Stimulated activated CD4-positive, alpha-beta T cell treated with anti-CD3 and anti-CD28 coated beads, Interleukin-12 subunit alpha, Interleukin-12 subunit beta, amount 100 ng/mL, for 48 hours (primary cell): ENCODE results near the gene IFT20.

Source experiments
- DNase-seq, 3 donors: peaks; one replicate each; pipeline ENCODE4 v3.0.0-alpha.2; 2020; ENCODE audit warnings: low read depth in 2 of 3, low spot score in 1 of 3

The IFT20 gene

DNA sequence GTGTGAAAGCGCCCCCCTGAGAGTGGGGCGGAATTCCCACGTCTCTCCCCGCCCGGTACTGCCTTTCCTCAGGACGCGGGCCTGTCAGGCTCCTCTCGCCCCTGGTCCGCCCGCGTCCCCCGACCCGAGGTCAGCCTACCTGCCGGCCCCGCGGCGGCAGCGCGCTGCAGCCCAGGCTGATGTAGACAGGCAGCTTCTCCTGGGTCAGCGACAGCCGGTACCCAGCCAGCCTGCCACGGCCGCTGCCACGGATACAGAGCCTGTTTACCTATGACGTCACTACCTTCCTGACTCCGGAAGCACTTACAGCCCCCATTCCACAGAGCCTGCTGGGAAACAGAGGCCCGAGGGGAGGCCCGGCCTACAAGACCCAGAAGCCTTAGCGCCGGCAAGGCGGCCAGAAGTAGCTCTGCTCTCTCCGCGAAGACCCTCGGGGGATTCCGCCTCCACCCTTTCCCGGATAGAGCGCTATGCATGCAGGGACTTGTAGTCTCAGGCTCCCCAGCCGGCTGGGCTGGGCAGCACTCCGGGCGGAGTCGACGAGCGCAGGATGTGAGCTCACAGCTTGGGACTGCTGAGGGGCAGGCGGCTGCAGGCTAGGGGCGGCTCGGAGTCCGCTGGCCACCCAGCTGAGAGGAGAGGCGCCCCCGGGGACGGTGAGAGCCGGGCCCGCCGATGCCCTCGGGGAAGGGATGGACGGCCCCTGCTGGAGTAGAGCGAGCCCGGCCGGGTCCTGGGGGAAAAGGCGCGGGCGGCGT, at the start of gene IFT20, which contains the start of gene TNFAIP1:
Gene IFT20, minus strand, starts transcription at position 272 of the 758 bp plus-strand sequence. CDS start 3,487 bp downstream, outside the sequence.
Gene TNFAIP1, plus strand, starts transcription at position 561 of the 758 bp plus-strand sequence. CDS start 3,761 bp downstream, outside the sequence.
- peak; percentile 92 to 97 (median 96) for DNase-seq

GRCh38 chr17:28385037-28385400, 49.7 kb upstream of the IFT20 start:
- DNase-seq: no peak

DNA sequence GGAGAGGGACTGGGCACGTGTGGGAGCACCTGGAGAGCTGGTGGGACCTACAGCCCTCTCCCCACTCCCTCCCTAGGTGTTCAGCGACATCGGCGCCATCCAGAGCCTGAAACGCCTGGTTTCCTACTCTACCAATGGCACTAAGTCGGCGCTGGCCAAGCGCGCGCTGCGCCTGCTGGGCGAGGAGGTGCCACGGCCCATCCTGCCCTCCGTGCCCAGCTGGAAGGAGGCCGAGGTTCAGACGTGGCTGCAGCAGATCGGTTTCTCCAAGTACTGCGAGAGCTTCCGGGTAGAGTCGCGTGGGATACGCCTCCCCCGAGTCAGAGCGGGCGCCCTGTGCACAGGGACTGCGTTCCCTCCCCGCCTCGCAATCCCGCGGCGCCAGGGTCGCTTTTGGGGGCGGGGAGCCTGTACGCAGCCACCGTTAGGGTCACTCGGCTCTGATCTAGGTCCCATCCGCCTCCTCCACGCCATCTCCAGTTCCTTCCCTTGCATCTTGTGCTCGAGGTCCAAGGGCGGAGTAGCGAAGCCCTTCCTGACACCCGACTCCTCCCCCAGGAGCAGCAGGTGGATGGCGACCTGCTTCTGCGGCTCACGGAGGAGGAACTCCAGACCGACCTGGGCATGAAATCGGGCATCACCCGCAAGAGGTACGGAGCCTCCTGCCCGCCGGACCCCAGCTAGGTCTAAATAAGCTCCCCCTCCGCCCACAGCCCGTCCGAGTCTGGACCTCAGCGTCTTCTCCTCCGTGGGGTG, 49.2 kb upstream of the IFT20 start:
- peak; percentile 37 to 57 (median 54) for DNase-seq

GRCh38 chr17:28381141-28381825, 46.0 kb upstream of the IFT20 start:
- no peak for DNase-seq

GRCh38 chr17:28379814-28380801, 44.8 kb upstream of the IFT20 start:
- no peak for DNase-seq

GRCh38 chr17:28372945-28373274, 37.6 kb upstream of the IFT20 start:
- DNase-seq: no peak

GRCh38 chr17:28372203-28372944, 37.1 kb upstream of the IFT20 start:
- DNase-seq: peak in 1 of 3 donors; percentile 32

DNA sequence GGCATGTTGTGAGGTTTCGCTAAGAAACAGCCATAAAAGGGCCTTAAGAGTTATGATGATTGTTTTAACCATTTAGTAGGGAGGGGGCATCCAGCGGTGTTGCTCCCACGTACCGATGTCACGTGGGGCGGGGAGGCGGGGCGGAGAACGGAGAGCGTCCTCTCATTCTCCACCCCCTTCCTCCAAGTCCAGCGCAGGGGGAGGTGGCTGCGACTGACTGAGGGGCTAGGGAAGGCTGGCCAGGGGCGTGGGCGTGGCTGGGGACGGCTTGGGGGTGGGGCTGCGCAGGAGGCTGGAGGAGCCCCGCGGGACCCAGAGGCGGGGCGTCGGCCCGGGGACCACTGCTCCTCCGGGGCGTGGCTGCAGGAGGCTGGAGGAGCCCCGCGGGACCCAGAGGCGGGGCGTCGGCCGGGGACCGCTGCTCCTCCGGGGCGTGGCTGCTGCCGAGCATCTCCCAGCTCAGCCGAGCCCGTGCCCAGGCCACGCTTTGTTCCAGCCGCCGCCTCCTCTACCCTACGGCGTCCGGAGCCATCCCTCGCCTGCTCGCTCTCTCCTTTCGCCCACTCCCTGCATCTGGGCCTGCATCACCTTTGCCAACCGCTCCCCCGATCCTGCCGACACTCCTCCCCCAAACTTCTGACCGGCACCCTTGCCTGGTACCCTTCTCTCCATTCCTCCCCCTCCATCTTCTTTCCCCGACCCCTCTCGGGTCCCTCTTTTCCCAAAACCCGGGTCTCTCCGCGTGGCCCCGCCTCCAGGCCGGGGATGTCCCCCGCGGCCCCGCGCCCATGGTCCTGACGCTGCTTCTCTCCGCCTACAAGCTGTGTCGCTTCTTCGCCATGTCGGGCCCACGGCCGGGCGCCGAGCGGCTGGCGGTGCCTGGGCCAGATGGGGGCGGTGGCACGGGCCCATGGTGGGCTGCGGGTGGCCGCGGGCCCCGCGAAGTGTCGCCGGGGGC, 36.3 kb upstream of the IFT20 start, which contains the start of gene SARM1:
Gene SARM1, plus strand, starts transcription at position 450 of the 958 bp plus-strand sequence. Its CDS starts 339 bp downstream, at position 789.
- peak; percentile 76 to 84 (median 81) for DNase-seq

GRCh38 chr17:28370744-28371103, 35.5 kb upstream of the IFT20 start:
- no peak for DNase-seq

- no peak for DNase-seq
These were observed 34.9 kb upstream of the IFT20 start, which contains the start of gene VTN for GRCh38 chr17:28370035-28370743. VTN (minus strand) TSS chr17:28370307; CDS start chr17:28370203, 104 bp downstream.

GRCh38 chr17:28369684-28370034, 34.4 kb upstream of the IFT20 start:
- DNase-seq: no peak

- no peak for DNase-seq
These were observed 33.8 kb upstream of the IFT20 start for GRCh38 chr17:28368915-28369683.

DNA sequence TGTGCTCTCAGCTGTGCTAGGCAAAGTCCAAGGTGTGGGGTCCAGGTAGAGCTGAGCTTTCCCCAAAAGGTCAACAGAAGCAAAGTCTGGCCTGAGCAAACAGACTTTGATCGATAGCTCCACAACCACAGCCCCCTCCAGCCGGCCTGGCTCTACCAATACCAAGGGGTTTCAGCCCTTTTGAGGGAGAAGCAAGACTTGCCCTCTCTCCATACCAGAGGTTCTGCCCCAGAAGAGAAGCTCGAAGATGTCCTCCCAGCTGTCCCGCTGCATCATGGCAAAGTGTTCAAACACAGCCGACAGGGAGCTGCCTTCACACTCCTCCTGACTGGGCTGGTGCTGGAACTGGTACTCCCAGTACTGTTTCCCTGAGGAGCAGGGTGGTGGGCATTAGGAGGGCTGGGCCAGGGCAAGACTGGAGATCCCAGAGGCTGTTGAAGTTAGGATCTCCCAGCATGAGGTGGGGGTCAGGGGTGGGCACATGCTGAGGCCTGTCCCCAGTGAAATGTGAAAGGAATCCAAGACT, 33.1 kb upstream of the IFT20 start:
- no peak for DNase-seq

DNA sequence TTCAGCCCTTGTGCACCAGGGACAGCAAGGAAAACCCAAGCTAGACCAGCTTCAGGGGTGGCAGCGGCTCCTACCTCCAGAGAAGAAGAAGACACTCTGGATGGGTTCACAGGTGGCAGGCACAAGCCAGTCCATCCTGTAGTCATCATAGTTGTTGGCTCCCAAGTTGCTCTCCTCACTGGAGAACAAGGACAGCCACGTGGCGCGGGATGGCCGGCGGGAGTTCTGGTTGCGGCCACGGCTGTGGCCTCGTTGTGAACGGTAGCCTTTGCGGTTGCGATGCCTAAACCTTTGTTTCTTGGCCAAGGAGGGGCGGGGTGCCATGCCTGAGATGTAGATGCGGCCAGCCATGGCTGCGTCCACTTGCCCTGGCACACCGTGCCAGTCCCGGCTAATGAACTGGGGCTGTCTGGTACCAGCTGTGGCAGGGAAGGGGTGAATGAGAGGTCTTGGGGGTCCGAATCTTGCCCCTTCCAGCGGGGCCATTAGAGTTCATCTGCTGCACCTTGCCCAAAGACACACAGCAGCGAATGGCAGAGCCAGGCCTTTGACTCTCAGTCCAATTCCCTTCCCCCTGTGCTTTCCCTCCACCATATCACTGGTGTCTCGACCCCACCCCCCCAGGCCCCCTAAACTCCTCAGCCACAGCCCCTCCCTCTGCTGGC, 32.5 kb upstream of the IFT20 start:
- no peak for DNase-seq

DNA sequence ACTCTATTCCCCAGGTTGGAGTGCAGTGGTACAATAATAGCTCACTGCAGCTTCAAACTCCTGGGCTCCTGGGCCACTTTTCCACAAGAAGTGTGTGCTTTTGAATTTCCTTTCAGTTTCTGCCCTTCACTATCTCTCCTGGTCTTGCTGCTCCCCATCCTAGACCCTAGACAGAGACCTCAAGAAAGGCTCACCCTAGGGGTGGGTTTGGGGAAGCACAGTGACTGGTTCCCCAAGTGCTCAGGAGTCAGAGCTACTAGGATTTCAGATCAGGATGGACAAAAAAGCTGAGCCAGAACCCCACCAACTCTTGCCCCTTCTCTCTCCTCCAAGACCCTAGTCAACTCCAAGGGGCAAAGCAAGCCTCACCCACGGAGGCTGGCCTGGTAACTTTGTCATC, 31.3 kb upstream of the IFT20 start:
- no peak for DNase-seq

- no peak for DNase-seq
These were observed 30.2 kb upstream of the IFT20 start for GRCh38 chr17:28365487-28365886.
